Neutrophil (primary cell): ENCODE data around the gene DYNLL1.

Experiments
- H3K27ac ChIP-seq: fragments of 200-600 bp; sonication (generic); 2 replicates; pipeline ENCODE4 v1.5.1; 2016; ENCODE audit warnings: mild to moderate bottlenecking, moderate library complexity
- H3K27me3 ChIP-seq: fragments of 200-600 bp; sonication (generic); 2 replicates; pipeline ENCODE4 v1.6.0; 2016; ENCODE audit warnings: mild to moderate bottlenecking
- H3K36me3 ChIP-seq: fragments of 200-600 bp; sonication (generic); 2 replicates; pipeline ENCODE4 v1.5.1; 2017
- H3K4me1 ChIP-seq, 2 experiments: fragments of 200-600 bp in 1 of 2; sonication (generic) in 1 of 2; 1 replicate in 1 of 2; 2 replicates in 1 of 2; pipeline versions ENCODE4 v1.5.1 to v1.6.1; 2013 to 2016; ENCODE audit warnings: low read depth in 1 of 2, low read length in 1 of 2, mild to moderate bottlenecking in 1 of 2, moderate library complexity in 1 of 2; ENCODE audit not compliant: control insufficient read depth in 1 of 2, insufficient read depth in 1 of 2
- H3K4me3 ChIP-seq, 2 experiments: fragments of 200-600 bp in 1 of 2; sonication (generic) in 1 of 2; 1 replicate in 1 of 2; 2 replicates in 1 of 2; pipeline ENCODE4 v1.5.1; 2013 to 2016; ENCODE audit warnings: low read depth in 1 of 2, low read length in 1 of 2, mild to moderate bottlenecking in 1 of 2, moderate library complexity in 1 of 2
- H3K9me3 ChIP-seq: fragments of 200-600 bp; sonication (generic); 2 replicates; pipeline ENCODE4 v1.5.1; 2016
- TF ChIP-seq, protein P1 (sequence below): fragments of 200-600 bp; sonication (generic); IDR thresholded peaks from 2 replicates; pipeline ENCODE4 v1.5.1; 2016; ENCODE audit warnings: antibody characterized with exemption

DYNLL1 gene

DNA sequence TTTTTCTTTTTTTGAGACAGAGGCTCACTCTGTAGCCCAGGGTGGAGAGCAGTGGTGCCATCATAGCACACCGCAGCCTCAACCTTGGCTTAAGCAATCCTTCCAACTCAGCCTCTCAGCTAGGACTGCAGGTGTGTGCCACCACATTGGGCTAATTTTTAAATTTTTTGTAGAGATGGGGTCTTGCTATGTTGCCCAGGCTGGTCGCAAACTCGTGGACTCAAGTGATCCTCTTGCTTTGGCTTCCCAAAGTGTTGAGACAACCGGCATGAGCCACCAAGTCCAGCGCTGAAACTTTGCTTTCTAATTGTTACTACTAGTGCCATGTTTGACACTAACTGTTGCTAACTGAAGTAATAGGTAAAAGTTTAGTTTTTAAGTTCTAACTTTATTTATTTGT is 46.3 kb downstream of the DYNLL1 start:
- Histone ChIP-seq H3K27me3 (no peaks in the 10 kb centered on the region), H3K9me3 (no peaks in the 10 kb centered on the region), H3K36me3 (peaks cover 35% of the 10 kb centered on the region), H3K27ac (peak overlapping the region; percentile 92), H3K4me3 (peak overlapping the region; percentile 34 to 79), H3K4me1 (peaks cover 73 to 77% of the 10 kb centered on the region in 2 experiments)
- TF ChIP-seq, protein P1, sequence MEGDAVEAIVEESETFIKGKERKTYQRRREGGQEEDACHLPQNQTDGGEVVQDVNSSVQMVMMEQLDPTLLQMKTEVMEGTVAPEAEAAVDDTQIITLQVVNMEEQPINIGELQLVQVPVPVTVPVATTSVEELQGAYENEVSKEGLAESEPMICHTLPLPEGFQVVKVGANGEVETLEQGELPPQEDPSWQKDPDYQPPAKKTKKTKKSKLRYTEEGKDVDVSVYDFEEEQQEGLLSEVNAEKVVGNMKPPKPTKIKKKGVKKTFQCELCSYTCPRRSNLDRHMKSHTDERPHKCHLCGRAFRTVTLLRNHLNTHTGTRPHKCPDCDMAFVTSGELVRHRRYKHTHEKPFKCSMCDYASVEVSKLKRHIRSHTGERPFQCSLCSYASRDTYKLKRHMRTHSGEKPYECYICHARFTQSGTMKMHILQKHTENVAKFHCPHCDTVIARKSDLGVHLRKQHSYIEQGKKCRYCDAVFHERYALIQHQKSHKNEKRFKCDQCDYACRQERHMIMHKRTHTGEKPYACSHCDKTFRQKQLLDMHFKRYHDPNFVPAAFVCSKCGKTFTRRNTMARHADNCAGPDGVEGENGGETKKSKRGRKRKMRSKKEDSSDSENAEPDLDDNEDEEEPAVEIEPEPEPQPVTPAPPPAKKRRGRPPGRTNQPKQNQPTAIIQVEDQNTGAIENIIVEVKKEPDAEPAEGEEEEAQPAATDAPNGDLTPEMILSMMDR, result no peak

DNA sequence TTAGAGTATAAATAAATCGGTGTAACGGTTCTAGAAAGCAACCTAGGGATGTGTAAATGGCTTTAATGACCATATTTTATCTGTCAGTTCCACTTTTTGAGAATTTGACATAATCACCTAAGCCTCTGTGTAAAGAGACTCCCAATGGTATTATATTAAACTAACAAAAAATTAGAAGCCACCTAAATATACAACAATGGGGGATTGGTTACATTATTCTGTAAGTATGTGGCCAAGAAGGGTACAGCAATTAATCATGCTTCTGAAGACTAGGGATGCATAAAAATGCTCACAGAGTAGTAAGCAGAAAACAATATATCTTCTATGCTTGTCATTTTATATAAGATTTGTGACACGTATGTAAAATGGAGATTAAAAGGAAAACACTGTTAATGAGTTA is 48.8 kb downstream of the DYNLL1 start:
- Histone ChIP-seq H3K9me3 (no peaks in the 10 kb centered on the region), H3K4me1 (peaks cover 59 to 62% of the 10 kb centered on the region in 2 experiments), H3K27me3 (no peaks in the 10 kb centered on the region), H3K4me3 (no peak overlapping the region), H3K36me3 (peaks cover 59% of the 10 kb centered on the region), H3K27ac (peak overlapping the region; percentile 48)
- TF ChIP-seq, protein P1, result no peak

DNA sequence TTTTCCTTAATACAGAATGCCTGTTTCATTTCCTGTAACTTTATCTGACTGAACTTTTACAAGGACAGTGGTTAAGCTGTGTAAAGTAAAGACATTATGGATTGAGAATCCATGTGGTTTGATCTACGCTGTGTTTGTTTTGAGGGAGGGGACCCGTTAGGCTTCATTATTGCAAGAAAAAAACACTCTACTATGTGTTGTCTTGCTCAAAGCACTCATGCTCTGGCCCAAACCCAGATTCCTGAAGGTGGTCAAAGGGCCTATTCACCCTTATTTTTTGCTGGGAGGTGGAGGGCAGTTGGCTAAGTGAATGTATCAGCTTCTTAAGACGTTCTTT is 50.1 kb downstream of the DYNLL1 start:
- no peak overlapping the region for H3K4me3 ChIP-seq
- no peaks in the 10 kb centered on the region for H3K9me3 ChIP-seq
- peaks cover 59 to 62% of the 10 kb centered on the region in 2 experiments for H3K4me1 ChIP-seq
- H3K27me3 ChIP-seq, result no peaks in the 10 kb centered on the region
- TF ChIP-seq, protein P1, result no peak
- H3K36me3 ChIP-seq, result peaks cover 67% of the 10 kb centered on the region
- H3K27ac ChIP-seq, result peak overlapping the region; percentile 0
